ENCODE data around the gene PHACTR1. TPM values are rescaled to one million over a fixed set of nuclear protein-coding genes. Genes with fewer than 3 reads are reported as not detected.

PHACTR1 gene
- total and polyA plus RNA-seq, 3 donors from 2014 or later, result 5.1 to 7.6 (median 6.5) TPM

GRCh38 chr6:12884983-12885382 is 168.4 kb downstream of the PHACTR1 start:
- TF ChIP-seq, protein P1, sequence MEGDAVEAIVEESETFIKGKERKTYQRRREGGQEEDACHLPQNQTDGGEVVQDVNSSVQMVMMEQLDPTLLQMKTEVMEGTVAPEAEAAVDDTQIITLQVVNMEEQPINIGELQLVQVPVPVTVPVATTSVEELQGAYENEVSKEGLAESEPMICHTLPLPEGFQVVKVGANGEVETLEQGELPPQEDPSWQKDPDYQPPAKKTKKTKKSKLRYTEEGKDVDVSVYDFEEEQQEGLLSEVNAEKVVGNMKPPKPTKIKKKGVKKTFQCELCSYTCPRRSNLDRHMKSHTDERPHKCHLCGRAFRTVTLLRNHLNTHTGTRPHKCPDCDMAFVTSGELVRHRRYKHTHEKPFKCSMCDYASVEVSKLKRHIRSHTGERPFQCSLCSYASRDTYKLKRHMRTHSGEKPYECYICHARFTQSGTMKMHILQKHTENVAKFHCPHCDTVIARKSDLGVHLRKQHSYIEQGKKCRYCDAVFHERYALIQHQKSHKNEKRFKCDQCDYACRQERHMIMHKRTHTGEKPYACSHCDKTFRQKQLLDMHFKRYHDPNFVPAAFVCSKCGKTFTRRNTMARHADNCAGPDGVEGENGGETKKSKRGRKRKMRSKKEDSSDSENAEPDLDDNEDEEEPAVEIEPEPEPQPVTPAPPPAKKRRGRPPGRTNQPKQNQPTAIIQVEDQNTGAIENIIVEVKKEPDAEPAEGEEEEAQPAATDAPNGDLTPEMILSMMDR (IDR thresholded peaks at IDR 0.05), result no peak
- TF ChIP-seq POLR2A (IDR thresholded peaks at IDR 0.05), result no peak
- no peak for DNase-seq
- Histone ChIP-seq H3K27ac (no peak overlapping the region), H3K27me3 (no peaks in the 10 kb centered on the region), H3K4me3 (no peak overlapping the region), H3K4me1 (no peaks in the 10 kb centered on the region), H3K9me3 (no peaks in the 10 kb centered on the region), H3K36me3 (ENCODE audit: low read depth, missing control alignments) (no peaks in the 10 kb centered on the region)
- WGBS, 2 donors, result 68 to 71% methylated on average over 7 of the region's 7 CpGs
- intact Hi-C loops (cut with DNase I; ENCODE audit: low total_unique reads), result no loop called here

GRCh38 chr6:12886961-12887775 is 170.6 kb downstream of the PHACTR1 start:
- no peaks in the 10 kb centered on the region for H3K36me3 ChIP-seq (ENCODE audit: low read depth, missing control alignments)
- no peak overlapping the region for H3K27ac ChIP-seq
- H3K27me3 ChIP-seq, result no peaks in the 10 kb centered on the region
- no peaks in the 10 kb centered on the region for H3K4me1 ChIP-seq
- H3K4me3 ChIP-seq, result no peak overlapping the region
- DNase-seq, result peak; percentile 23
- intact Hi-C loops (cut with DNase I; ENCODE audit: low total_unique reads), result no loop called here
- no peak for TF ChIP-seq POLR2A (IDR thresholded peaks at IDR 0.05)
- TF ChIP-seq, protein P1 (IDR thresholded peaks at IDR 0.05), result no peak
- no peaks in the 10 kb centered on the region for H3K9me3 ChIP-seq
- 58 to 73% methylated on average over 8 of the region's 8 CpGs for WGBS, 2 donors

GRCh38 chr6:12890171-12890790 is 173.7 kb downstream of the PHACTR1 start:
- Histone ChIP-seq H3K4me3 (no peak overlapping the region), H3K27me3 (no peaks in the 10 kb centered on the region), H3K9me3 (no peaks in the 10 kb centered on the region), H3K36me3 (ENCODE audit: low read depth, missing control alignments) (no peaks in the 10 kb centered on the region), H3K4me1 (no peaks in the 10 kb centered on the region), H3K27ac (no peak overlapping the region)
- DNase-seq, result peak; percentile 43
- TF ChIP-seq POLR2A (IDR thresholded peaks at IDR 0.05), result no peak
- TF ChIP-seq, protein P1 (IDR thresholded peaks at IDR 0.05), result peak in 1 of 3 experiments; percentile 18
- 79 to 80% methylated on average over 9 of the region's 9 CpGs for WGBS, 2 donors
- intact Hi-C loops (cut with DNase I; ENCODE audit: low total_unique reads), result no loop called here

DNA sequence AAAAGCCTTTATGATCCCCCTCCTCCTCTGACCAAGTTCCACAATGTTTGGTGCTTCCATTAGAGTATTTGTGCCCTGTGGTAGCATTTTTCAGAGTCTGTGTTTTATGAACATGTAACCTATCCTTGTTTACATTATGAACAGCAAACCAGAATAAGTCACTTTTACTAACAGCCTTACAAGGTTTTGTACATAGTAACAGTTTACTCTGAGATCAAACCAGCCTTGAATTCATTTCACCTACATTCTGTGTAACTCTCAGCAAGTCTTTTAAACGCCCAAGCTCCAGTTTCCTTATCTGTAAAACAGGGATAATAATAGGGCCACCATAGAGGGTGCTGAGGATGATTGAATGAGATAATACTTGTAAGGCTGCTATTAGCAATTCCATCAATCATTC is 175.0 kb downstream of the PHACTR1 start:
- TF ChIP-seq, protein P1 (IDR thresholded peaks at IDR 0.05), result no peak
- TF ChIP-seq POLR2A (IDR thresholded peaks at IDR 0.05), result no peak
- DNase-seq, result no peak
- intact Hi-C loops (cut with DNase I; ENCODE audit: low total_unique reads), result no loop called here

More for the DNA sequence above, 175.0 kb downstream of the PHACTR1 start:
- H3K4me3 ChIP-seq, result no peak overlapping the region
- no peaks in the 10 kb centered on the region for H3K27me3 ChIP-seq
- WGBS, 2 donors, result 53 to 59% methylated on average over 1 of the region's 1 CpG
- no peaks in the 10 kb centered on the region for H3K36me3 ChIP-seq (ENCODE audit: low read depth, missing control alignments)
- no peaks in the 10 kb centered on the region for H3K4me1 ChIP-seq
- no peaks in the 10 kb centered on the region for H3K9me3 ChIP-seq
- no peak overlapping the region for H3K27ac ChIP-seq

Data from testis (tissue), 3 donors.